ENCODE measurements around the gene PLCD3. TPM values are rescaled to one million over a fixed set of nuclear protein-coding genes. Genes with fewer than 3 reads are reported as not detected.

PLCD3 gene
- total and polyA plus RNA-seq, 9 of the 15 experiments (the other 6 are each of a cell fraction or from before 2014, with no cell fraction given), result 0.20 to 22.6 (median 7.5) TPM

GRCh38 chr17:45060797-45061605, 71.3 kb downstream of the PLCD3 start, which contains the start of gene NMT1 (continued):
- TF ChIP-seq ETS1 (conservative IDR thresholded peaks at IDR 0.05; ENCODE audit: control insufficient read depth, low read depth, low read length) (peak; percentile 92), EWSR1 (IDR thresholded peaks at IDR 0.05; ENCODE audit: borderline replicate concordance, low read depth, partially characterized antibody) (no peak), CBX2 (IDR thresholded peaks at IDR 0.05; ENCODE audit: insufficient read depth, low read length, poor library complexity, severe bottlenecking) (no peak), STAT5A (IDR thresholded peaks at IDR 0.05; ENCODE audit: borderline replicate concordance, low read length) (no peak), DIDO1 (tag; IDR thresholded peaks at IDR 0.05; ENCODE audit: low read depth) (0 out of 2 replicates have a peak, but pooled peaks have one; percentile 27), ZFPM2 (CRISPR knock-in tag; IDR thresholded peaks at IDR 0.05) (no peak), NRF1 (conservative IDR thresholded peaks at IDR 0.05 in 1 of 2, IDR thresholded peaks at IDR 0.05 in 1 of 2) (peak; percentile 68 to 73), ZBTB12 (CRISPR knock-in tag; IDR thresholded peaks at IDR 0.05) (0 out of 2 replicates have a peak, but pooled peaks have one; percentile 25), SP2 (IDR thresholded peaks at IDR 0.05; ENCODE audit: extremely low read depth, low read depth, low read length, poor library complexity, severe bottlenecking) (peak; percentile 70), COPS2 (conservative IDR thresholded peaks at IDR 0.05) (no peak), GTF2A2 (tag; IDR thresholded peaks at IDR 0.05) (no peak), SETDB1 (IDR thresholded peaks at IDR 0.05; ENCODE audit: low read length) (no peak), E4F1 (CRISPR knock-in tag; IDR thresholded peaks at IDR 0.05; ENCODE audit: borderline replicate concordance) (no peak), TRIM28 (IDR thresholded peaks at IDR 0.05) (no peak), ZNF436 (CRISPR knock-in tag; IDR thresholded peaks at IDR 0.05) (0 out of 2 replicates have a peak, but pooled peaks have one; percentile 54), TCF7L2 (IDR thresholded peaks at IDR 0.05; ENCODE audit: low read depth, low read length) (no peak), SMC3 (conservative IDR thresholded peaks at IDR 0.05; ENCODE audit: insufficient read depth, low read depth, low read length) (no peak), TAF9B (IDR thresholded peaks at IDR 0.05; ENCODE audit: partially characterized antibody) (peak; percentile 100), ZNF778 (CRISPR knock-in tag; IDR thresholded peaks at IDR 0.05) (no peak), PRPF4 (IDR thresholded peaks at IDR 0.05; ENCODE audit: insufficient read depth, low read depth, low read length, poor library complexity, severe bottlenecking) (no peak), HLTF (IDR thresholded peaks at IDR 0.05) (no peak), FOXP1 (CRISPR knock-in tag; IDR thresholded peaks at IDR 0.05) (no peak; the same call in 1 of the 2 replicates), PURB (CRISPR knock-in tag; IDR thresholded peaks at IDR 0.05; ENCODE audit: low read depth) (no peak), ZNF830 (CRISPR knock-in tag; IDR thresholded peaks at IDR 0.05) (no peak), RBM15 (IDR thresholded peaks at IDR 0.05; ENCODE audit: insufficient read depth, low read length) (no peak)

Data from K562 (cell line).